ENCODE measurements around the gene CDK12.

GRCh38 chr17:39555368-39555767 is 94.1 kb downstream of the CDK12 start:
- TF ChIP-seq ZNF274 (IDR thresholded peaks at IDR 0.05; ENCODE audit: low read depth, low read length) (no peak), CTCF (IDR thresholded peaks at IDR 0.05 in 2 of 3, conservative IDR thresholded peaks at IDR 0.05 in 1 of 3; ENCODE audit: borderline replicate concordance in 1 of 3, insufficient read depth in 1 of 3, low read depth in 2 of 3, low read length in 2 of 3) (no peak), POLR2A (IDR thresholded peaks at IDR 0.05; ENCODE audit: borderline replicate concordance, extremely low read depth, insufficient read depth, insufficient read length) (no peak), ATF3 (IDR thresholded peaks at IDR 0.05) (no peak), CBX3 (IDR thresholded peaks at IDR 0.05; ENCODE audit: low read depth) (no peak), REST (IDR thresholded peaks at IDR 0.05; ENCODE audit: low read depth) (no peak), MAX (IDR thresholded peaks at IDR 0.05) (no peak), SP1 (IDR thresholded peaks at IDR 0.05; ENCODE audit: low read depth) (no peak), EZH2 (IDR thresholded peaks at IDR 0.05) (no peak)
